Frontal cortex (tissue), 4 donors: ENCODE measurements around the gene NRXN3. TPM values are rescaled to one million over a fixed set of nuclear protein-coding genes. Genes with fewer than 3 reads are reported as not detected.

Experiments
- DNase-seq, 2 donors: peaks; one replicate each; pipeline ENCODE4 v3.0.0; 2012; ENCODE audit warnings: low spot score in 2 of 2
- FAIRE-seq: peaks from 2 replicates; lab custom pipeline; 2012; peaks lifted over from hg19 to GRCh38; lab: Jason Lieb, UNC
- total RNA-seq: library from RNA; depleted of rRNA; stranded (reverse); fragments of >200 nt; gene quantifications from one replicate; pipeline ENCODE4 v1.2.3, GENCODE V29; 2014
- donor health status: control.
- donor health status: control.
- donor health status: control.

Gene NRXN3
- total RNA-seq, 1 donor from 2014 or later: 44.8 TPM

DNA sequence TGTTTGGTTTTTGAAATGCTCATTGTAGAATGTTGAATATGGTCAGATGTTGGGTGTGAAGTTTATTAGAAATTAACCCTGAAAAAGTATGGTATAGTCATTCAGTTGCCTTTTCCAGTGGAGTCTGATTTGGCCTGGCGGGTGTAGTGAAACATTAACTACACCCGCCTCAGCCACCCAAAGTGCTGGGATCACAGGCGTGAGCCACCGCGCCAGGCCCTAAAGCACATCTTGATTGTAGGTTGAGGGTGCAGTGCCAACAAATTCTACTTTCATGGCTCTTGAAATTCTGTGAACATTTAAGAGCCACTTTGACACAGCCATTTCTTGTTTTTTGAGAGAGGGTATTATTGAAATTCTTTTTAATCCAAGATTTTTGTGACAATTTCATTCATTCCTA is 1416.2 kb downstream of the NRXN3 start:
- DNase-seq (no peak), FAIRE-seq (no peak)

DNA sequence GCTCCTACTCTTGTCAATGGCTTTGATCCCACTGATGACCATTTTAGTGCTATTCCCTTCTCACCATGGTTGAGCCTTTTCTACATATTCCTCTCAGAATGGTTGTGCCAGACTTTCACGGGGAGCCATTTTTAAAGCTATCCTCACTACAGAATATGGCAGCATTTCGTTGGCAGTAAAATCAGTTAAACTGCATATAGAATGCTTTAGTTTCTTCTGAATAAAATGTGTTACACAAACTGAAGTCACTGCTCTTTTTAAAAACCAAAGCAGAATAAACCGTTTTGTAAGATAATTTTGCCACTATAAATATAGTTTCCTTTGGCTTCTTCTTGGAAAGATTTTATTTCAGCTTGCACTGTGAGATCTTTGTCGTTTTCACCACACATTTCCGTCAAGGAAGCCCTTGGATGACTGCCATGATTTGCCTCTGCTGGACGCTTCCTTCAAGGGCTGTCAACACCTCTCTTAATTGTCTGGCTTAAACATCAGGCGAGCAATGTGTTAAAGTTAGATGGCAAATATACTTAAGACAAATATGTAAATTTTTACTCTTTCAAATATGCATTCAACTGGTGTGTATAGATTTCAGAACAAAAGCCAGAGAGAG is 1416.9 kb downstream of the NRXN3 start:
- DNase-seq (no peak), FAIRE-seq (no peak)

DNA sequence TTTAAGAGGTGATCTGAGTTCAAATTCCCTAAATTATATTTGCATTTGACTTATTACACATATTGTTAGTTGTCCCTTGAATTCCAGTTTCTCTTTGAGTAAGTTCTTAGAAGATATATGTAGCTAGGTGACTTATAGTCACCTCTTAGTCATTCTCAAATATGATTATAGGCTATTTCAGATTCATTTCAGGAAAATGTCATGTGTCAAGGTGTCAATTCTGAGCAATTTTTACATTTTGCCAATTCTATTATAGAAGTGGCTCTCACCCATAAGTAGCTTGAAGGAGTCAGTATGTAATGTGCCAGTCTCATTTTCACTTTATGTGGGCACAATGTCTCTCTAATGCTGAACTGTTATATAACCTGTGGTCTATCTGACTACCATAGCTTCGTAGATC is 1417.7 kb downstream of the NRXN3 start:
- no peak for FAIRE-seq
- DNase-seq: no peak

DNA sequence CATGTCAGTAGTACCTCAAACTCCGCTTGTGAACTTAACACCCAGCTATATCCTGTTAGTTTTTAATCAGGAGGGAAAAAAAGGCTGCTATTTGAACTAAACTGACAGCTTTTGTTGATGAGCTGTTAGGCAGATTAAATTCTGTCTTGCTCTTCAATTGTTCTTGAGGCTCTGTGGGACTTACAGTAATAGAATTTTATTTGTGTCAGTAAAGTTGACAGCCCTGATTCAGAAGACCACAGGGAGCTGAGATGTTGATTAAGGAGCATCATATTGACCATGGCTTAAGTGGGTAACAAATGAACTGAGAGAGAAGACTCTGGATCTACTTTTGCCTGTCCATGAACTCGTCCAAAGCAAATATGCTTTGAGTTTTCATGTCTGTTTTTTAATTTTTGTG is 1418.2 kb downstream of the NRXN3 start:
- FAIRE-seq: no peak
- DNase-seq: no peak

DNA sequence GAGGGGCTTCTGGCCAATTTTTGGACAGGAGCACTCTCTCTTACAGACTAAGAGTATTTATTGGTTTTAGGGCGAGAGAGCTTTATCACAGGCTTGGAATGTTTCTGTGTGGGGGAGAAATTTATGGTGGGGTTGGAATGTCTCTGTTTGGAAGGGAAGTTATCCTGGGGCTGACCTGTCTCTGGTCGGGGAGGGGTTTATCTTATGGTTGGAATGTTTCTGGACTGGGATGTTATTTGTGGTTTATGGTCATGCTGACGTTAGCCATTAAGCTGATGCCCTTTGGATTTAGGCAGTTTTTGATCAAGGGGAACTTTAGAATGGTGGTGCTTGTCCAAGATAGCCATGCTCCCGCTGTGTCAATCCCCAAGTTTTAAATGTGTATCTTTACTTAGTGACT is 1426.4 kb downstream of the NRXN3 start:
- FAIRE-seq (no peak), DNase-seq (no peak)

DNA sequence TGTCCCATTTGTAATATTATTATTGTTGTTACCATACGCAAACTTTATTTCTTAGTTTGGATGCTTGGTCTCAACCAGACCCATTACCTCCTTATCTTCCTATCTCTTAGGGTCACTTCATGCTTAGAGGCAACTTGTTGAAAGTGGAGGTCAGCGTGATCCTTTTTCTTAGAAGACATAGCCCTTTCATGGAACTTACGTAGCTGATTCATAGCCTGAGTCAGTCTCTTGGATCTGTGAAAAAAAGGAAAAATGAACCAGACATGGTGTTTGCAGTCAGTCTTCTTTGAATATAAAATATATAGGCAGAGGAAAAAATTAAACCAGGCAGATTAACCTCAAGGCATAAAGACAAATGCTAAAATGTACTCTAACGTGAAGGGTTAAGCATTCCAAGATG is 1427.4 kb downstream of the NRXN3 start:
- FAIRE-seq: no peak
- no peak for DNase-seq

GRCh38 chr14:79598339-79598738 is 1428.2 kb downstream of the NRXN3 start:
- DNase-seq (no peak), FAIRE-seq (no peak)

- DNase-seq (no peak), FAIRE-seq (no peak)
Observed at GRCh38 chr14:79599239-79599638, 1429.1 kb downstream of the NRXN3 start.

DNA sequence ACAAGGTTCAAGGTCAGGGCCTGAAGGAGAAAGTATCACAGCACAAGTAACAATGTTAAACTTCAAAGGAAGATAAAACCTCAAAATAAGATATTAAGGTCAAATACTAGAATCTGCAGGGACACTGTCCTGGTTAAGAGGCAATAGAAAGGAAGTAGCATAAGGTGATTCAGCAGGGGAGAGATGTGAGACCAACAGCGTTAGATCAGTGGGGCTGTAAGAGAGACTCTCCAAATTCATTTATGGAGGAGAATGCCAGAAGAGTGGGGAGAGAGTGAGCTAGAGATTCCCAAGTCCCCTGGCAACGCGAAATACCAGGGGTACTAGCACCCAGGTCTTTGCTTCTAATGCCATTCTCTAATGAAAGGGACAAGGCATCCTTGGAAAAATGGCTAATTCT is 1430.2 kb downstream of the NRXN3 start:
- no peak for FAIRE-seq
- no peak for DNase-seq

DNA sequence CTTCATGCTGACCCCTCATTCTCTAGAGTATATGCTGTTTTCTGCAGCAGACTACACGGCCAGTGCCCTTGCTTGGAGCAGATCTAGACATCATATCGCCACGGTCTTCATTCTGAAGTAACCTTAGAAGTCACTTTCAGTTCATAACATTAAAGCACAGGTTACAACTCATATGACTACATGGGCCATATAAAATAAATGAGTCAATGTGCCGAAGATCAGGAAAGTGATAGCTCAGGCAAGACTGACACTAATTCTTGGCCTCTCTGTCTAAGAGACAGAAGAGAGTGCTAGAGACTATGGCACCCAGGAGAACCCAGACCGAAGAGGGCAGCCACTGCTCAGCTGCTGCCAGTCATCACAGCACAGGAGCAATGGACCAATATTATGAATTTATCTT is 1431.4 kb downstream of the NRXN3 start:
- no peak for FAIRE-seq

DNA sequence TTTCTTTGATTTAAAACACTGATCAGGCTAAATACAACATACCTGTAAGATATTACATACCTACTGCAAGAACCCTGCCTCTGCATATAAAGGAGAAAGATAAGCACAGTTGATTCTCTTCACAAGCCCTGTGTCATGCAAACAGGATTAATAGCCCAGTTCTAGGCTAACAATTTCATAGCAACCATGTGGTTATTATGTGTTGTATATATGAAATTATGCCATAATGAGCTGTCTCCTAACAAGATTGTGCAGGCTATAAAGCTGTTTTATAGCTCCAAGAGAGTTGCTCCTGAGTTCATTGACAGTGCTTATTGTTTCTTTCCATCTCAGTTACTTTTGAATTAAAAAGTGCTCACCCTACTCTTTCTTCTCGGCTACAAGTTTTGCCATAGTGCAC is 1431.9 kb downstream of the NRXN3 start:
- FAIRE-seq: no peak
- no peak for DNase-seq

More for the DNA sequence above, 1431.4 kb downstream of the NRXN3 start:
- no peak for DNase-seq

DNA sequence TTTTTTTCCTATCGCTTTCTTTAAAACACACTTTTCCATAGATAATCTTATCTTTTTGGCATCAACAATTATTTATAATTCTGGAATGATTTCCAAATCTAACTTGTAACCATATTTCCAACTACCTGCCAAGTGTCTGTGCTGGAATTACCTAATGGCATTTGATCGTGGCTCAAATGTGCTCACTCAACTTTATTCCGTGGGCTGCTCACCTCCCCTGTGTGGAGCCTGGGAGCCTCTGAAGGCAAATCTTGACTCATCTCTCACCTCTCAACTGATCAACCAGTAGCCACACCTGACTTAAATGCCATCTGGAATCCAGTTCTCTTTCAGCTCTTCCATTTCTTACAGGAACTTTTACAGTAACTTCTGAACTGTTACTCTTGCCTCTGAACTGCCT is 1432.6 kb downstream of the NRXN3 start:
- FAIRE-seq (no peak), DNase-seq (no peak)

DNA sequence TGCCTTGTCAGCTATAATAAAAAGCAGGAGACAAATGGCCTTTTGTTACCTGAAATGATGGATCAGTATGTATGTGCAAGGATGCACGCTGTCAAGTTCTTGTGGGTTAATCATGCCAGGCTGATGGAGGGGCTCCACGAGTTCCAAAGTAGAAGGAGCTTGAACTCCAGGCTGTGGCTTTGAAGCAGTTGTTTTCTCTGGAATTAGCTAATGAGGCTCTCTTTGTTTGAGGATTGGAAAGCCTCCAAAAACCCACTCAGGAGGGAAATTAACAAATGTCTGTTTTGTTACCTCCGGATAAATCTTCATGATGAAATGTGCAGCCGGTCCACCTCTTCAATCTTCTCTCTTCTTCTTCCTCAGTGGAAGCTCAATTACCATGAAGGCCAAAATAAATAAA is 1435.7 kb downstream of the NRXN3 start:
- no peak for FAIRE-seq
- no peak for DNase-seq

GRCh38 chr14:79608446-79608845 is 1438.3 kb downstream of the NRXN3 start:
- DNase-seq (no peak), FAIRE-seq (no peak)

DNA sequence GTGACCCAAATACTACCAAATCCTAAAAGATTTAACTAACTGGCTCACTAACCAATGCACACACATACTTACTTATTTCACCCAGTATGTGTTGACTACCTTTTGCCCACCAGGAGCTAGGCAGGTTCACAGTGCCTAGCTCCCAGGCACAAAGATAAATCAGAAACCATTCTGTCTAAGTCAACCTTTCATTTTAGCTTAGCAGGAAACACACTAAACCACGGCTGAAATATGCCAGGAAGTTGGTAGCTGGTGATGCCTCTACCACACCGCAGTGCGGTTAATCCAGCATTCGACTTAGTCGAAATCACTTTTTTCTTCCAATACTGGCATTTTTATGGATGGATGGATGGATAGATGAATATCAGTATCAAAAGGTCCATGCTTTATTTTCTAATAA is 1443.5 kb downstream of the NRXN3 start:
- DNase-seq: no peak
- FAIRE-seq: no peak

GRCh38 chr14:79614448-79614847 is 1444.3 kb downstream of the NRXN3 start:
- FAIRE-seq: no peak
- no peak for DNase-seq

- DNase-seq (no peak), FAIRE-seq (no peak)
Observed at GRCh38 chr14:79627058-79627457, 1456.9 kb downstream of the NRXN3 start.

DNA sequence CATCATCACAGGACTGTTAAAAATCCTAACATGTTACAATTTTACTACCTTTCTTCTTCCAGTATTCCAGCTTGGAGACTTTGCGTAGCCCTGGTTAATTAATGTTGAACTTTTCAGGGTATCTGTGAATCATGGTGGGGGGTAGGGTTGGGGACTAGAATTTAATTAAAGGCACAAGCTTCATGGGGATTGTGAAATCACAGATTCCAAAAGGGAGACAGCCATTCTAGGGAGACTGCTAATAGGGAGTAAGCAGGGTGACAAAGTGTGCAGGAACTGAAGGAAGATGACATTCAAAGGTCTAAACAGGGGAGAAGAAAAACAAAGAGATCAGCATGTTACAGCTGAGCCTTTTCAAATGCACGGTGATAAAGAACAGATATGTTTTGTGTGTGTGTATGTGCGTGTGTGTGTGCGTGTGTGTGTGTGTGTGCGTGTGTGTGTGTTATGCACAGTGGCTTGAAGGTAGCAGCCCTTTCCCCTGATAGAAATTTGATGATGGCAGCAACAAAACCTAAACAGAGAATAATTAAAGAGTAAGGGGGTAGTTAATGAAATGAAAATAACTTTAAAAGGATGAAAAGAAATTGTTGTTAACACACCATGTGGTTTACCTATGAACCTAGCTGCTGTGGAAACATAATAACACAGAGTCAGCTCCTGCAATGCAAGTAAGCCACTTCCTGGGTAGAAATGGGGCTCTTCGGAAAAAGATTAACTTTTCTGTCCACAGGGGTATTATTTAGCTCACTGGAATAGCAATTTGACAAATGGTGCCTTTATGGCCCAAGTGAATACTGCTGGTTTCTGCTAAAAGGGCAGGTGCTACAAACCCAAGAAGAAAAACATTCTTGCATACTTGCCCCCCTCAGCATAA is 1459.5 kb downstream of the NRXN3 start:
- FAIRE-seq (no peak), DNase-seq (no peak)

DNA sequence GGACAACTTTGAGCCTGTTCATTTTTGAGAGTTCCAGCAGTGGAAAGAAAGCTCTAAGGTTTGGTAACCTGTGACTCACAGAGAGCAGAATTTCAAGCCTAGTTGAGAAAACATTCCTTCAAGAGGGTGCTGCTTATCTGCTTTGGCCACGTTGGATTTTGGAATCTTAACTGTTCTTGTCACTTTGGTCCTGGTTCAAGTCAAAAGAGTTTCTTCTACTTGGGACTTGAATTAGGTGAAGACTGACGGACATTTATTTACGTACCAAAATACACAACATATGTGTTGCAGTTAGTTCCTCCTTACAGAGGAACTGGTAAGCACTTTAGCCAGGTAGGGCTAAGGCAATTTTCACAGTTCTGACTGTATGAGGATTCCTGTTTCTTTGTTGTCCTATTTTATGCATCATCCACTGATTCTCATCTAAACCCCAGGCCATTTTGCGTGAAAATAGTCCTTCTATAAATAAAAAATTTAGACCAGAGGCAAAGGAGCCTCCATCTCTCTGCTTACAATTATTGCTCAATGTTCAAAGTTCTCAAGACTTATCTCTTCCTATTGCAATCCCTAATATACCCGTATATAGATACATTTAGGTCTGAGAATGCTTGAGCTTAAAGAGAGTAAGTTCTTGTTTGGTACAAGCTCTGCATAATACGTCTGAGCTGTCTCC is 1460.3 kb downstream of the NRXN3 start:
- no peak for FAIRE-seq
- DNase-seq: no peak

- no peak for FAIRE-seq
- no peak for DNase-seq
Observed at GRCh38 chr14:79631276-79631675, 1461.1 kb downstream of the NRXN3 start.

GRCh38 chr14:79638672-79639266 is 1468.6 kb downstream of the NRXN3 start:
- DNase-seq (no peak), FAIRE-seq (no peak)
